ENCODE measurements around the gene LILRA5.

GRCh38 chr19:54351474-54351873 is 38.5 kb upstream of the LILRA5 start:
- no peak for TF ChIP-seq YY1 (IDR thresholded peaks at IDR 0.05; ENCODE audit: insufficient read depth, insufficient read length)
- TF ChIP-seq ZNF274 (IDR thresholded peaks at IDR 0.05; ENCODE audit: low read depth, low read length): no peak
